Panc1 (cell line): ENCODE results near the gene DYNLL1. TPM values are rescaled to one million over a fixed set of nuclear protein-coding genes. Genes with fewer than 3 reads are reported as not detected.

ENCODE experiments used
- ATAC-seq: fragments of 200-7000 bp; cut with Tn5 transposase; 2 replicates; pipeline ENCODE4 v1.9.1; 2020; ENCODE audit warnings: mild to moderate bottlenecking, moderate library complexity
- BruUV-seq: library from RNA; stranded (reverse); fragments of 400-500 nt; replicated peaks from 2 replicates; lab custom pipeline; 2021; lab: Mats Ljungman, UMichigan
- CTCF ChIA-PET: fragments of 300-600 bp; sonication (Branson Sonifier 250); formaldehyde crosslinking; loops from one replicate; lab custom pipeline; 2022; ENCODE audit warnings: antibody characterized with exemption; lab: Charles Lee
- POLR2A ChIA-PET: fragments of 300-600 bp; sonication (Branson Sonifier 250); formaldehyde crosslinking; loops from one replicate; lab custom pipeline; 2022; ENCODE audit warnings: antibody characterized with exemption; lab: Charles Lee
- DNase-seq: peaks from one replicate; pipeline ENCODE4 v3.0.0-alpha.2; 2010; ENCODE audit warnings: low read depth, low spot score
- H3K27ac ChIP-seq: 2 replicates; pipeline ENCODE4 v1.5.1; 2011; ENCODE audit warnings: mild to moderate bottlenecking, low read length, inconsistent platforms
- H3K27me3 ChIP-seq: fragments of 200-500 bp; sonication (Bioruptor generic); 2 replicates; pipeline ENCODE4 v1.6.0; 2014; ENCODE audit warnings: low read length, inconsistent platforms; ENCODE audit not compliant: control insufficient read depth, insufficient read depth
- H3K36me3 ChIP-seq: fragments of 200-500 bp; sonication (Bioruptor generic); 2 replicates; pipeline ENCODE4 v1.5.1; 2014; ENCODE audit warnings: inconsistent platforms, mild to moderate bottlenecking, low read length, moderate library complexity; ENCODE audit not compliant: control insufficient read depth, insufficient read depth
- H3K4me1 ChIP-seq: 2 replicates; pipeline ENCODE4 v1.5.1; 2011; ENCODE audit warnings: inconsistent platforms, mild to moderate bottlenecking, low read length, moderate library complexity; ENCODE audit not compliant: control insufficient read depth, insufficient read depth
- H3K4me3 ChIP-seq, 2 experiments: 2 replicates each; pipeline ENCODE4 v1.5.1; 2011 to 2012; ENCODE audit warnings: low read depth in 2 of 2, low read length in 2 of 2, mild to moderate bottlenecking in 2 of 2, inconsistent platforms in 1 of 2, moderate library complexity in 1 of 2
- H3K9me3 ChIP-seq: fragments of 200-500 bp; sonication (Bioruptor generic); 2 replicates; pipeline ENCODE4 v1.5.1; 2014; ENCODE audit warnings: low read depth, mild to moderate bottlenecking, inconsistent platforms, low read length, moderate library complexity; ENCODE audit not compliant: control insufficient read depth, insufficient read depth
- CTCF ChIP-seq: fragments of 450-650 bp; IDR thresholded peaks from 2 replicates; pipeline ENCODE4 v1.5.1; 2017; ENCODE audit warnings: mild to moderate bottlenecking
- POLR2AphosphoS5 ChIP-seq: IDR thresholded peaks from 2 replicates; pipeline ENCODE4 v1.6.1; 2012; ENCODE audit warnings: mild to moderate bottlenecking, low read depth, low read length, moderate library complexity
- REST ChIP-seq, 2 experiments: IDR thresholded peaks; 2 replicates each; pipeline ENCODE4 v1.6.1; 2011 to 2012; ENCODE audit warnings: low read depth in 2 of 2, control low read depth in 1 of 2, low read length in 1 of 2, mild to moderate bottlenecking in 1 of 2, moderate library complexity in 1 of 2; ENCODE audit not compliant: insufficient read depth in 1 of 2
- SIN3A ChIP-seq: IDR thresholded peaks from 2 replicates; pipeline ENCODE4 v1.6.1; 2012; ENCODE audit warnings: low read depth, mild to moderate bottlenecking, low read length, moderate library complexity, borderline replicate concordance; ENCODE audit not compliant: insufficient read depth
- TCF7L2 ChIP-seq: IDR thresholded peaks from 2 replicates; pipeline ENCODE4 v1.6.1; 2011; ENCODE audit warnings: mild to moderate bottlenecking, low read depth, low read length, inconsistent platforms
- in situ Hi-C: cut with HindIII; loops from 2 replicates; pipeline ENCODE4 v1.10.0; 2016; ENCODE audit warnings: low sequenced_read_pairs, low pct_unique_long_range_greater_than_20kb
- intact Hi-C: fragments of 100-400 bp; cut with micrococcal nuclease; formaldehyde crosslinking; loops from one replicate; pipeline ENCODE4 v1.10.0; 2022; ENCODE audit not compliant: unreplicated experiment
- total RNA-seq: library from RNA; stranded (reverse); gene quantifications from one replicate; pipeline ENCODE4 v1.2.1, GENCODE V29; 2021; ENCODE audit not compliant: unreplicated experiment

The DYNLL1 gene
- total RNA-seq, 1 experiment from 2014 or later, result 482 TPM

GRCh38 chr12:120532701-120533238 lies 36.9 kb downstream of the DYNLL1 start:
- BruUV-seq, result no TSS peak
- POLR2A ChIA-PET, result no interaction called here
- Histone ChIP-seq H3K9me3 (no peaks in the 10 kb centered on the region), H3K4me1 (peaks cover 18% of the 10 kb centered on the region), H3K27me3 (no peaks in the 10 kb centered on the region), H3K27ac (no peak overlapping the region), H3K4me3 (no peak overlapping the region), H3K36me3 (no peaks in the 10 kb centered on the region)
- ATAC-seq, result no peak
- intact Hi-C loops (no loop called here), in situ Hi-C loops (no loop called here)
- no peak for DNase-seq
- TF ChIP-seq SIN3A, result no peak
- TF ChIP-seq CTCF, result no peak
- no peak for TF ChIP-seq TCF7L2
- no peak for TF ChIP-seq POLR2AphosphoS5
- TF ChIP-seq REST (IDR thresholded peaks at IDR 0.05; ENCODE audit: insufficient read depth in 1 of 2, low read depth in 2 of 2, low read length in 1 of 2), result no peak
- CTCF ChIA-PET, result no interaction called here

GRCh38 chr12:120534203-120534702 lies 38.3 kb downstream of the DYNLL1 start, which contains the start of gene RNF10:
RNF10 (plus strand) TSS chr12:120534356; CDS start chr12:120534812, 456 bp downstream.
- ATAC-seq (peak; percentile 91), DNase-seq (no peak)
- Histone ChIP-seq H3K27me3 (no peaks in the 10 kb centered on the region), H3K4me1 (peaks cover 32% of the 10 kb centered on the region), H3K36me3 (no peaks in the 10 kb centered on the region), H3K4me3 (peak within 1 kb of the TSS; percentile 86 to 88), H3K27ac (peak within 1 kb of the TSS; percentile 92), H3K9me3 (no peaks in the 10 kb centered on the region)
- no TSS peak for BruUV-seq
- POLR2A ChIA-PET, result interaction anchor here (0.5 kb wide), 1 partner anchor 231 kb away, joined by 5 read pairs; no protein-coding TSS in a partner anchor
- CTCF ChIA-PET, result no interaction called here
- intact Hi-C loops, result no loop called here
- TF ChIP-seq REST (IDR thresholded peaks at IDR 0.05; ENCODE audit: insufficient read depth in 1 of 2, low read depth in 2 of 2, low read length in 1 of 2) (no peak), CTCF (no peak), TCF7L2 (no peak), POLR2AphosphoS5 (peak; percentile 95), SIN3A (no peak; the same call in 1 of the 2 replicates)
- in situ Hi-C loops, result no loop called here
